Left ventricle myocardium inferior (tissue), 1 donor: ENCODE data around the gene XAGE2. TPM values are rescaled to one million over a fixed set of nuclear protein-coding genes. Genes with fewer than 3 reads are reported as not detected.
A peak's percentile ranks its signal among the peaks of the same experiment; 100 is the strongest.
"Not testable (repeated sequence)": the region's sequence is repeated elsewhere in the genome, so short reads cannot be mapped to it uniquely, and the experiment has no call there.

Source experiments
- DNase-seq: peaks from one replicate; pipeline ENCODE4 v3.0.0-alpha.2; 2020
- H3K27ac ChIP-seq: fragments of 200-600 bp; replicated peaks from 2 replicates; pipeline ENCODE4 v1.8.0; 2021
- H3K27me3 ChIP-seq: fragments of 200-600 bp; 2 replicates; pipeline ENCODE4 v1.8.0; 2021; ENCODE audit warnings: low read depth
- H3K36me3 ChIP-seq: fragments of 200-600 bp; 2 replicates; pipeline ENCODE4 v1.8.0; 2021
- H3K4me1 ChIP-seq: fragments of 200-600 bp; 2 replicates; pipeline ENCODE4 v1.8.0; 2021
- H3K4me3 ChIP-seq: fragments of 200-600 bp; 2 replicates; pipeline ENCODE4 v1.8.0; 2021; ENCODE audit warnings: mild to moderate bottlenecking, moderate library complexity
- H3K9me3 ChIP-seq: fragments of 200-600 bp; replicated peaks from 2 replicates; pipeline ENCODE4 v1.8.0; 2021
- CTCF ChIP-seq: fragments of 200-600 bp; IDR thresholded peaks from 2 replicates; pipeline ENCODE4 v1.8.0; 2021; ENCODE audit warnings: antibody characterized with exemption, mild to moderate bottlenecking, borderline replicate concordance
- intact Hi-C: fragments of 100-400 bp; cut with micrococcal nuclease; formaldehyde crosslinking; loops from one replicate; pipeline ENCODE4 v1.11.0; 2022
- long read RNA-seq: library from polyadenylated mRNA; unstranded; transcript quantifications from one replicate; pipeline ENCODE4 v2.0.0, GENCODE V29; 2021
- total RNA-seq: library from RNA; stranded (reverse); fragmentation: NEBNext Ultra II Directional; extraction: Animal tissue kit (Norgen Biotek cat#: 25700); gene quantifications from one replicate; pipeline ENCODE4 v1.2.1, GENCODE V29; 2021
- donor health status: DM: no; HTN: yes; CAD: no; lungs with severe emphysema.

The XAGE2 gene
- not detected for total RNA-seq
- long read RNA-seq, result 0 reads

- Histone ChIP-seq H3K27me3 (no peaks in the 10 kb centered on the region), H3K4me1 (no peaks in the 10 kb centered on the region), H3K9me3 (no peaks in the 10 kb centered on the region), H3K4me3 (no peak within 1 kb of the TSS), H3K27ac (no peak within 1 kb of the TSS), H3K36me3 (no peaks in the 10 kb centered on the region)
- DNase-seq, result no peak
- no peak for TF ChIP-seq CTCF
- intact Hi-C loops, result no loop called here
Observed at GRCh38 chrX:52368368-52369055, at the start of gene XAGE2. XAGE2 (plus strand) TSS chrX:52369021; CDS start chrX:52370015, 994 bp downstream.

- TF ChIP-seq CTCF, result no peak
- intact Hi-C loops, result no loop called here
Observed at GRCh38 chrX:52337410-52337809, 31.4 kb upstream of the XAGE2 start.

GRCh38 chrX:52341493-52341892 is 27.3 kb upstream of the XAGE2 start:
- no peak for TF ChIP-seq CTCF
- intact Hi-C loops, result no loop called here
- no peak for DNase-seq
- Histone ChIP-seq H3K9me3 (no peaks in the 10 kb centered on the region), H3K27me3 (no peaks in the 10 kb centered on the region), H3K4me1 (no peaks in the 10 kb centered on the region), H3K4me3 (no peak overlapping the region), H3K27ac (no peak overlapping the region), H3K36me3 (no peaks in the 10 kb centered on the region)

More at GRCh38 chrX:52337410-52337809, 31.4 kb upstream of the XAGE2 start:
- Histone ChIP-seq H3K27me3 (no peaks in the 10 kb centered on the region), H3K9me3 (no peaks in the 10 kb centered on the region), H3K4me3 (no peak overlapping the region), H3K27ac (no peak overlapping the region), H3K4me1 (no peaks in the 10 kb centered on the region), H3K36me3 (no peaks in the 10 kb centered on the region)
- DNase-seq, result no peak

- H3K27me3 ChIP-seq, H3K4me1 ChIP-seq, H3K4me3 ChIP-seq, DNase-seq, intact Hi-C loops, H3K36me3 ChIP-seq, H3K27ac ChIP-seq, H3K9me3 ChIP-seq: not testable (repeated sequence)
Observed at GRCh38 chrX:52343131-52343530, 25.7 kb upstream of the XAGE2 start.

- intact Hi-C loops, H3K4me1 ChIP-seq, H3K27me3 ChIP-seq, H3K4me3 ChIP-seq, H3K27ac ChIP-seq, H3K9me3 ChIP-seq, H3K36me3 ChIP-seq: not testable (repeated sequence)
- TF ChIP-seq CTCF, result peak; percentile 39
- DNase-seq, result peak; percentile 15
Observed at GRCh38 chrX:52345402-52345801, 23.4 kb upstream of the XAGE2 start.
